RWPE2 (cell line): ENCODE results near the gene C2CD3.

Experiments
- ATAC-seq: fragments of 200-7000 bp; cut with Tn5 transposase; 3 replicates; pipeline ENCODE4 v1.9.1; 2021; ENCODE audit warnings: low read depth
- DNase-seq: peaks from one replicate; pipeline ENCODE4 v3.0.0-alpha.2; 2020; ENCODE audit warnings: low spot score
- H3K27ac ChIP-seq: fragments of 450-650 bp; 2 replicates; pipeline ENCODE4 v1.5.1; 2017; ENCODE audit warnings: mild to moderate bottlenecking; ENCODE audit not compliant: poor library complexity, severe bottlenecking
- H3K27me3 ChIP-seq: fragments of 250-450 bp; sonication (Bioruptor Pico); 2 replicates; pipeline ENCODE4 v1.5.1; 2021; ENCODE audit warnings: mild to moderate bottlenecking, moderate library complexity; ENCODE audit not compliant: insufficient read depth, poor library complexity, severe bottlenecking
- H3K36me3 ChIP-seq: fragments of 250-450 bp; sonication (Bioruptor Pico); 2 replicates; pipeline ENCODE4 v1.5.1; 2020; ENCODE audit warnings: low read depth, mild to moderate bottlenecking, moderate library complexity
- H3K4me1 ChIP-seq: fragments of 250-450 bp; sonication (Bioruptor Pico); 2 replicates; pipeline ENCODE4 v1.5.1; 2021; ENCODE audit warnings: mild to moderate bottlenecking, moderate library complexity; ENCODE audit not compliant: insufficient read depth, poor library complexity, severe bottlenecking
- H3K4me3 ChIP-seq: fragments of 250-450 bp; sonication (Bioruptor Pico); 2 replicates; pipeline ENCODE4 v1.5.1; 2021; ENCODE audit warnings: mild to moderate bottlenecking, moderate library complexity; ENCODE audit not compliant: severe bottlenecking
- H3K9me3 ChIP-seq: fragments of 250-450 bp; sonication (Bioruptor Pico); 2 replicates; pipeline ENCODE4 v1.5.1; 2021; ENCODE audit warnings: mild to moderate bottlenecking, moderate library complexity; ENCODE audit not compliant: severe bottlenecking
- TF ChIP-seq, protein P1 (sequence below): fragments of 450-650 bp; IDR thresholded peaks from one replicate; pipeline ENCODE4 v1.5.1; 2017; ENCODE audit warnings: mild to moderate bottlenecking, moderate library complexity; ENCODE audit not compliant: poor library complexity, severe bottlenecking

The C2CD3 gene

DNA sequence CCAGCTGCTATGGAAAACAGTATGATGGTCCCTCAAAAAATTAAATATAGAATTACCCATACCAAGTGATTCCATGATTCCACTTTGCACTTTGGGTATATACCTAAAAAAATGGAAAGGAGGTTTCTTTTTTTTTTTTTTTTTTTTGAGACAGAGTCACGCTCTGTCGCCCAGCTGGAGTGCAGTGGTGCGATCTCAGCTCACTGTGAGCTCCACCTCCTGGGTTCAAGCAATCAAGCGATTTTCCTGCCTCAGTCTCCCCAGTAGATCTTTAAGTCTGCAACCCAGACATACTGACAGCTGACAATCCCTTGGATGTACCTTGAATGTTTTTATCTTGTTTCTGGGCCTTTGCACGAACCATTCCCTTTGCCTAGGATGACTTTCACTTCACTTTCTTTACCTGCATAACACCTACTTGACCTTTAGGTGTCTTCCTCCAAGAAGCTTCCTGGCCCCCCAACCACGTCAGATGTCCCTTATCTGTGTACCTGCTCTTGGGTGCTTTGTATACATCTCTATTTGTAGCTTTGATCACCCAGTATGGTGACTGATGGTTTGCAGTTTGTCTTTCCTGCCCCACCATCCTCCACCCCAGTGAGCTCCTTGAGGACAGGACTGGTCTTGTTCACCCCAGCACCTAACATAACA is 173.6 kb downstream of the C2CD3 start:
- Histone ChIP-seq H3K27ac (no peak overlapping the region), H3K27me3 (no peaks in the 10 kb centered on the region), H3K4me3 (no peak overlapping the region), H3K36me3 (no peaks in the 10 kb centered on the region), H3K4me1 (no peaks in the 10 kb centered on the region), H3K9me3 (no peaks in the 10 kb centered on the region)
- DNase-seq (no peak), ATAC-seq (no peak)
- TF ChIP-seq, protein P1, sequence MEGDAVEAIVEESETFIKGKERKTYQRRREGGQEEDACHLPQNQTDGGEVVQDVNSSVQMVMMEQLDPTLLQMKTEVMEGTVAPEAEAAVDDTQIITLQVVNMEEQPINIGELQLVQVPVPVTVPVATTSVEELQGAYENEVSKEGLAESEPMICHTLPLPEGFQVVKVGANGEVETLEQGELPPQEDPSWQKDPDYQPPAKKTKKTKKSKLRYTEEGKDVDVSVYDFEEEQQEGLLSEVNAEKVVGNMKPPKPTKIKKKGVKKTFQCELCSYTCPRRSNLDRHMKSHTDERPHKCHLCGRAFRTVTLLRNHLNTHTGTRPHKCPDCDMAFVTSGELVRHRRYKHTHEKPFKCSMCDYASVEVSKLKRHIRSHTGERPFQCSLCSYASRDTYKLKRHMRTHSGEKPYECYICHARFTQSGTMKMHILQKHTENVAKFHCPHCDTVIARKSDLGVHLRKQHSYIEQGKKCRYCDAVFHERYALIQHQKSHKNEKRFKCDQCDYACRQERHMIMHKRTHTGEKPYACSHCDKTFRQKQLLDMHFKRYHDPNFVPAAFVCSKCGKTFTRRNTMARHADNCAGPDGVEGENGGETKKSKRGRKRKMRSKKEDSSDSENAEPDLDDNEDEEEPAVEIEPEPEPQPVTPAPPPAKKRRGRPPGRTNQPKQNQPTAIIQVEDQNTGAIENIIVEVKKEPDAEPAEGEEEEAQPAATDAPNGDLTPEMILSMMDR: no peak

DNA sequence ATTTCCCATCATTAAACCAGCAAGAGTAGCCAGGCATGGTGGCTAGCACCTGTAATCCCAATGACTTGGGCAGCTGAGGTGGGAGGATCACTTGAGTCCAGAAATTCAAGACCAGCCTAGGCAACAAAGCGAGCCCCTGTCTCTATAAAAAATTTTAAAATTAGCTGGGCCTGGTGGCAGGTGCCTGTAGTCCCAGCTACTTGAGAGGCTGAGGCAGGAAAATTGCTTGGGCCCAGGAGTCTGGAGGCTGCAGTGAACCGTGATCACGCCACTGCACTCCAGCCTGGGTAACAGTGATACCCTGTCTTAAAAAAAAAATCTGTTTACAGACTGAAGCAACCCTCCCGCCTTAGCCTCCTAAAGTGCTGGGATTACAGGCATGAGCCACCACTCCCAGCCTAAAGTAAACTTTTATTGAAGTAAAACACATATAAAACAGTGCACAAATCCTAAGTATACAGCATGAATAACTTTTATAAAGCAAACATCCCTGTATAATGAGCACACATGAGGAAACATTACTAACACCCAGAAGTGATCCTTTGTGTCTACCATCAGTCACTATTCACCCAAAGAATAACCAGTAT is 174.5 kb downstream of the C2CD3 start:
- no peak for DNase-seq
- TF ChIP-seq, protein P1: no peak
- ATAC-seq: no peak

DNA sequence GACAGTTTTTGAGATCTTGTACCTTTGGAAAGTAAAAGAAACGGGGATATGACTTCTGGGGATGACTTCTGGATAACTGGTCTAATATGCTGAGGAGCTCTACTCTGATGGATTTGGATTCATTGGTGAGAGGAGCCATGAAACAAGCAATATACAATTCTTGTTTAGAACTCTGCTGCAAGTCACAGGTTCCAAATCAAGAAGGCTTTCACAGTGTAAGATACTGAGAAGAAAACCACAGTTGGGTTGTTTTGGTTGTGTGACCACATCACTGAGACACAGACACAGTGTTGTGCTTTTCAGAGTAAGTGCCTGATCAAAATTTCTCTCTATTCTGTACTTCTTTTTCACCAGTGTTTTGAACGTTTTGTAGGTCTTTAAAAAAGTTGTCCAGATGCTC is 175.1 kb downstream of the C2CD3 start:
- no peaks in the 10 kb centered on the region for H3K36me3 ChIP-seq
- no peak overlapping the region for H3K4me3 ChIP-seq
- no peak for ATAC-seq
- TF ChIP-seq, protein P1: no peak
- no peaks in the 10 kb centered on the region for H3K27me3 ChIP-seq
- DNase-seq: no peak
- H3K27ac ChIP-seq: no peak overlapping the region
- no peaks in the 10 kb centered on the region for H3K4me1 ChIP-seq
- no peaks in the 10 kb centered on the region for H3K9me3 ChIP-seq

More for the DNA sequence above, 174.5 kb downstream of the C2CD3 start:
- H3K9me3 ChIP-seq: no peaks in the 10 kb centered on the region
- H3K27ac ChIP-seq: no peak overlapping the region
- no peaks in the 10 kb centered on the region for H3K36me3 ChIP-seq
- no peaks in the 10 kb centered on the region for H3K4me1 ChIP-seq
- H3K4me3 ChIP-seq: no peak overlapping the region
- H3K27me3 ChIP-seq: no peaks in the 10 kb centered on the region

DNA sequence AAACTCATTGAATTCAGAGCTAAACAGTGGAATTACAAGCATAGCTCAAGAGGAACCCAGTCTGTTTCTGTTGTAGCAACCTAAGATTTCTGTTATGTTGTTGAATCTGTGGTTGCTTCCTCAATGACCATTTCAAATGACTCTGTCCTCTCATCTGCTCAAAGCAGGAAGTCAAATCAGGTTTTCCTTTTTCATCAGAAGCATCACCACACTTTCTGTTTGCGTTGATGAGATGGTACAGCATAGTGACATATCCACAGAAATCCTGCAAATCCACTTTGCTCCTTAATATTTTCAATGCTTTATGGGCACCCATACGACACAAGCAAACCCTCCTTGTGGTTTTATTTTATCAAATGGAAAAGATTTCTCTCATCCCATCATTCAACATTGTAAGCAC is 175.6 kb downstream of the C2CD3 start:
- Histone ChIP-seq H3K4me1 (no peaks in the 10 kb centered on the region), H3K27ac (no peak overlapping the region), H3K9me3 (no peaks in the 10 kb centered on the region), H3K36me3 (no peaks in the 10 kb centered on the region), H3K4me3 (no peak overlapping the region), H3K27me3 (no peaks in the 10 kb centered on the region)
- TF ChIP-seq, protein P1: no peak
- no peak for ATAC-seq
- no peak for DNase-seq

- no peak overlapping the region for H3K27ac ChIP-seq
- H3K4me1 ChIP-seq: no peaks in the 10 kb centered on the region
- no peaks in the 10 kb centered on the region for H3K9me3 ChIP-seq
- DNase-seq (no peak), ATAC-seq (no peak)
- H3K27me3 ChIP-seq: no peaks in the 10 kb centered on the region
- no peak overlapping the region for H3K4me3 ChIP-seq
- TF ChIP-seq, protein P1: no peak
- H3K36me3 ChIP-seq: no peaks in the 10 kb centered on the region
These were observed 179.3 kb downstream of the C2CD3 start for GRCh38 chr11:73991471-73992006.
